HUES48 (cell line): ENCODE results near the gene CDCA8.

ENCODE experiments used
- H3K27ac ChIP-seq: one replicate; pipeline ENCODE4 v1.7.0; 2013; ENCODE audit warnings: low read depth, low read length, inconsistent platforms
- H3K27me3 ChIP-seq: 2 replicates; pipeline ENCODE4 v1.6.1; 2013; ENCODE audit warnings: mild to moderate bottlenecking, low read length; ENCODE audit not compliant: control insufficient read depth, insufficient read depth
- H3K36me3 ChIP-seq: 2 replicates; pipeline ENCODE4 v1.6.1; 2013; ENCODE audit warnings: low read length; ENCODE audit not compliant: control insufficient read depth, insufficient read depth
- H3K4me1 ChIP-seq: 2 replicates; pipeline ENCODE4 v1.6.1; 2013; ENCODE audit warnings: mild to moderate bottlenecking, low read length; ENCODE audit not compliant: control insufficient read depth, insufficient read depth
- H3K4me3 ChIP-seq: 2 replicates; pipeline ENCODE4 v1.5.1; 2013; ENCODE audit warnings: mild to moderate bottlenecking, low read depth, low read length
- H3K9ac ChIP-seq: 2 replicates; pipeline ENCODE4 v1.6.1; 2013; ENCODE audit warnings: mild to moderate bottlenecking, low read depth, low read length, moderate library complexity
- H3K9me3 ChIP-seq: 2 replicates; pipeline ENCODE4 v1.6.1; 2013; ENCODE audit warnings: low read length; ENCODE audit not compliant: control insufficient read depth, insufficient read depth

The CDCA8 gene

GRCh38 chr1:37692078-37692833, at the start of gene CDCA8:
Gene CDCA8 (plus strand): TSS chr1:37692516. CDS start chr1:37692691, 175 bp downstream.
- 0 out of 2 replicates have a peak, but pooled peaks cover 3% of the 10 kb centered on the region for H3K4me1 ChIP-seq
- peaks cover 38% of the 10 kb centered on the region for H3K36me3 ChIP-seq
- H3K4me3 ChIP-seq: peak within 1 kb of the TSS; percentile 93
- peak within 1 kb of the TSS; percentile 86 for H3K9ac ChIP-seq
- no peaks in the 10 kb centered on the region for H3K9me3 ChIP-seq
- no peaks in the 10 kb centered on the region for H3K27me3 ChIP-seq
- peak within 1 kb of the TSS; percentile 89 for H3K27ac ChIP-seq

GRCh38 chr1:37647281-37647680, 45.0 kb upstream of the CDCA8 start:
- no peak overlapping the region for H3K4me3 ChIP-seq
- H3K9me3 ChIP-seq: no peaks in the 10 kb centered on the region
- no peaks in the 10 kb centered on the region for H3K36me3 ChIP-seq
- no peak overlapping the region for H3K9ac ChIP-seq
- no peaks in the 10 kb centered on the region for H3K4me1 ChIP-seq
- peaks cover 30% of the 10 kb centered on the region for H3K27me3 ChIP-seq
- H3K27ac ChIP-seq: no peak overlapping the region

- H3K9me3 ChIP-seq: no peaks in the 10 kb centered on the region
- no peaks in the 10 kb centered on the region for H3K36me3 ChIP-seq
- H3K27ac ChIP-seq: no peak overlapping the region
- no peak overlapping the region for H3K9ac ChIP-seq
- no peaks in the 10 kb centered on the region for H3K4me1 ChIP-seq
- H3K27me3 ChIP-seq: 0 out of 2 replicates have a peak, but pooled peaks cover 3% of the 10 kb centered on the region
- H3K4me3 ChIP-seq: no peak overlapping the region
Measured at GRCh38 chr1:37650173-37650572, 42.1 kb upstream of the CDCA8 start.

GRCh38 chr1:37650721-37651120, 41.6 kb upstream of the CDCA8 start:
- Histone ChIP-seq H3K4me3 (no peak overlapping the region), H3K4me1 (no peaks in the 10 kb centered on the region), H3K36me3 (no peaks in the 10 kb centered on the region), H3K9me3 (no peaks in the 10 kb centered on the region), H3K27ac (no peak overlapping the region), H3K27me3 (0 out of 2 replicates have a peak, but pooled peaks cover 3% of the 10 kb centered on the region), H3K9ac (no peak overlapping the region)

- no peaks in the 10 kb centered on the region for H3K9me3 ChIP-seq
- H3K9ac ChIP-seq: no peak overlapping the region
- no peaks in the 10 kb centered on the region for H3K36me3 ChIP-seq
- 0 out of 2 replicates have a peak, but pooled peaks cover 3% of the 10 kb centered on the region for H3K27me3 ChIP-seq
- H3K4me3 ChIP-seq: no peak overlapping the region
- H3K4me1 ChIP-seq: no peaks in the 10 kb centered on the region
- no peak overlapping the region for H3K27ac ChIP-seq
Measured at GRCh38 chr1:37651803-37652202, 40.5 kb upstream of the CDCA8 start.

GRCh38 chr1:37652976-37653375, 39.3 kb upstream of the CDCA8 start:
- Histone ChIP-seq H3K4me1 (no peaks in the 10 kb centered on the region), H3K27ac (no peak overlapping the region), H3K4me3 (no peak overlapping the region), H3K36me3 (no peaks in the 10 kb centered on the region), H3K9me3 (no peaks in the 10 kb centered on the region), H3K9ac (no peak overlapping the region), H3K27me3 (0 out of 2 replicates have a peak, but pooled peaks cover 3% of the 10 kb centered on the region)

- Histone ChIP-seq H3K9ac (no peak overlapping the region), H3K4me3 (no peak overlapping the region), H3K9me3 (no peaks in the 10 kb centered on the region), H3K27me3 (0 out of 2 replicates have a peak, but pooled peaks cover 3% of the 10 kb centered on the region), H3K27ac (no peak overlapping the region), H3K36me3 (no peaks in the 10 kb centered on the region), H3K4me1 (no peaks in the 10 kb centered on the region)
Measured at GRCh38 chr1:37653906-37654305, 38.4 kb upstream of the CDCA8 start.

- Histone ChIP-seq H3K9me3 (no peaks in the 10 kb centered on the region), H3K27ac (no peak overlapping the region), H3K27me3 (0 out of 2 replicates have a peak, but pooled peaks cover 3% of the 10 kb centered on the region), H3K9ac (no peak overlapping the region), H3K36me3 (no peaks in the 10 kb centered on the region), H3K4me3 (no peak overlapping the region), H3K4me1 (peaks cover 5% of the 10 kb centered on the region; the same call in 1 of the 2 replicates)
Measured at GRCh38 chr1:37655274-37655673, 37.0 kb upstream of the CDCA8 start.

GRCh38 chr1:37656026-37656425, 36.3 kb upstream of the CDCA8 start:
- H3K4me1 ChIP-seq: peaks cover 12% of the 10 kb centered on the region; the same call in 1 of the 2 replicates
- 0 out of 2 replicates have a peak, but pooled peaks cover 3% of the 10 kb centered on the region for H3K27me3 ChIP-seq
- H3K9me3 ChIP-seq: no peaks in the 10 kb centered on the region
- no peaks in the 10 kb centered on the region for H3K36me3 ChIP-seq
- no peak overlapping the region for H3K27ac ChIP-seq
- H3K9ac ChIP-seq: no peak overlapping the region
- no peak overlapping the region for H3K4me3 ChIP-seq

GRCh38 chr1:37656881-37657280, 35.4 kb upstream of the CDCA8 start:
- no peaks in the 10 kb centered on the region for H3K36me3 ChIP-seq
- H3K9me3 ChIP-seq: no peaks in the 10 kb centered on the region
- H3K4me1 ChIP-seq: peaks cover 13% of the 10 kb centered on the region; the same call in 1 of the 2 replicates
- H3K27ac ChIP-seq: no peak overlapping the region
- H3K4me3 ChIP-seq: no peak overlapping the region
- 0 out of 2 replicates have a peak, but pooled peaks cover under 1% of the 10 kb centered on the region for H3K27me3 ChIP-seq
- no peak overlapping the region for H3K9ac ChIP-seq

GRCh38 chr1:37657620-37658412, 34.5 kb upstream of the CDCA8 start:
- Histone ChIP-seq H3K4me1 (peaks cover 13% of the 10 kb centered on the region; the same call in 1 of the 2 replicates), H3K9ac (no peak overlapping the region), H3K36me3 (no peaks in the 10 kb centered on the region), H3K4me3 (no peak overlapping the region), H3K9me3 (no peaks in the 10 kb centered on the region), H3K27ac (no peak overlapping the region), H3K27me3 (no peaks in the 10 kb centered on the region)
